Gastrocnemius medialis (tissue), 4 donors: Measurements from ENCODE around the gene OMD. TPM values are rescaled to one million over a fixed set of nuclear protein-coding genes. Genes with fewer than 3 reads are reported as not detected.
A peak's percentile ranks its signal among the peaks of the same experiment; 100 is the strongest.

Source experiments
- ATAC-seq, 2 donors: fragments of 150-250 bp; one replicate each; pipeline ENCODE4 v1.9.1; 2016
- DNase-seq, 2 donors: peaks; one replicate each; pipeline ENCODE4 v3.0.0-alpha.2; 2019
- H3K27ac ChIP-seq, 4 donors: fragments of 200-600 bp; sonication (generic); 1 replicate in 1 of 4; 2 replicates in 3 of 4; pipeline ENCODE4 v1.5.1; 2016 to 2018; ENCODE audit warnings: mild to moderate bottlenecking in 2 of 4, moderate library complexity in 1 of 4
- H3K27me3 ChIP-seq, 3 donors: fragments of 200-600 bp; sonication (generic) in 2 of 3; 1 replicate in 1 of 3; 2 replicates in 2 of 3; pipeline versions ENCODE4 v1.5.1 to v1.6.0; 2016 to 2019; ENCODE audit warnings: mild to moderate bottlenecking in 1 of 3, moderate library complexity in 1 of 3
- H3K36me3 ChIP-seq, 2 donors: fragments of 200-600 bp; sonication (generic) in 1 of 2; one replicate each; pipeline ENCODE4 v1.5.1; 2017 to 2018
- H3K4me1 ChIP-seq, 2 donors: fragments of 200-600 bp; sonication (generic) in 1 of 2; one replicate each; pipeline ENCODE4 v1.5.1; 2016 to 2017; ENCODE audit warnings: mild to moderate bottlenecking in 2 of 2
- H3K4me3 ChIP-seq, 4 donors: fragments of 200-600 bp; sonication (generic) in 3 of 4; 1 replicate in 1 of 4; 2 replicates in 3 of 4; pipeline ENCODE4 v1.5.1; 2016 to 2019; ENCODE audit warnings: mild to moderate bottlenecking in 2 of 4
- H3K9me3 ChIP-seq, 3 donors: fragments of 200-600 bp; sonication (generic) in 2 of 3; 1 replicate in 1 of 3; 2 replicates in 2 of 3; pipeline ENCODE4 v1.5.1; 2016 to 2019
- CTCF ChIP-seq, 5 experiments: fragments of 450-650 bp in 3 of 5; fragments of 200-600 bp in 2 of 5; sonication (generic) in 2 of 5; IDR thresholded peaks in 4 of 5; conservative IDR thresholded peaks in 1 of 5; 1 replicate in 4 of 5; 2 replicates in 1 of 5; pipeline ENCODE4 v1.5.1; 2016 to 2019; ENCODE audit warnings: antibody characterized with exemption in 5 of 5, mild to moderate bottlenecking in 3 of 5, moderate library complexity in 3 of 5
- POLR2A ChIP-seq, 2 donors: fragments of 450-650 bp; IDR thresholded peaks; one replicate each; pipeline ENCODE4 v1.6.1; 2017; ENCODE audit warnings: antibody characterized with exemption in 2 of 2, mild to moderate bottlenecking in 2 of 2, moderate library complexity in 2 of 2
- in situ Hi-C, 4 donors: fragments of 200-750 bp; cut with MboI; loops; one replicate each; pipeline versions ENCODE4 v1.15.0 to v1.8.0; 2017; ENCODE audit warnings: low sequenced_read_pairs in 4 of 4
- intact Hi-C: fragments of 100-400 bp; cut with DNase I; formaldehyde crosslinking; loops from one replicate; pipeline ENCODE4 v1.15.1; 2023; ENCODE audit warnings: low total_unique reads
- total RNA-seq, 4 donors: library from RNA; depleted of rRNA; stranded (reverse); fragments of >200 nt; gene quantifications; one replicate each; pipeline versions ENCODE4 v1.1.0 to v1.2.3, GENCODE V29; 2016

Gene OMD
- 1 to 10 TPM; 1.2 to 4.0 (median 1.9) TPM for total RNA-seq

GRCh38 chr9:92424340-92424739 lies at the start of gene OMD:
Gene OMD, minus strand, starts transcription at chr9:92424471. Its CDS starts 6,913 bp downstream, at chr9:92417558.
- ATAC-seq (no peak), DNase-seq (no peak)
- Histone ChIP-seq H3K9me3 (no peaks in the 10 kb centered on the region), H3K36me3 (no peaks in the 10 kb centered on the region), H3K4me3 (peak within 1 kb of the TSS in 3 of 4 donors; percentile 17 to 31 (median 19)), H3K4me1 (no peaks in the 10 kb centered on the region), H3K27ac (peak within 1 kb of the TSS in 1 of 4 donors; percentile 29), H3K27me3 (no peaks in the 10 kb centered on the region)
- TF ChIP-seq CTCF (IDR thresholded peaks at IDR 0.05 in 4 of 5, conservative IDR thresholded peaks at IDR 0.05 in 1 of 5) = no peak
- TF ChIP-seq POLR2A (IDR thresholded peaks at IDR 0.05) = no peak
- in situ Hi-C loops (no loop called here), intact Hi-C loops (no loop called here)

GRCh38 chr9:92468206-92468605 lies 43.9 kb upstream of the OMD start:
- H3K9me3 ChIP-seq = no peaks in the 10 kb centered on the region
- H3K36me3 ChIP-seq = no peaks in the 10 kb centered on the region
- DNase-seq = no peak
- peaks cover 7 to 11% of the 10 kb centered on the region in 2 donors for H3K4me1 ChIP-seq
- no peak for TF ChIP-seq CTCF (IDR thresholded peaks at IDR 0.05 in 4 of 5, conservative IDR thresholded peaks at IDR 0.05 in 1 of 5)
- TF ChIP-seq POLR2A (IDR thresholded peaks at IDR 0.05) = no peak
- H3K27me3 ChIP-seq = no peaks in the 10 kb centered on the region
- intact Hi-C loops (no loop called here), in situ Hi-C loops (loop anchor here in 1 of 4 donors (25.0 kb wide), 1 partner anchor 169 kb away; no protein-coding TSS in a partner anchor)
- H3K27ac ChIP-seq = no peak overlapping the region
- ATAC-seq = no peak
- H3K4me3 ChIP-seq = no peak overlapping the region

- no peaks in the 10 kb centered on the region for H3K36me3 ChIP-seq
- no peak for DNase-seq
- H3K27me3 ChIP-seq = no peaks in the 10 kb centered on the region
- no peak for ATAC-seq
- H3K4me1 ChIP-seq = peaks cover 7 to 11% of the 10 kb centered on the region in 2 donors
- H3K9me3 ChIP-seq = no peaks in the 10 kb centered on the region
- TF ChIP-seq POLR2A (IDR thresholded peaks at IDR 0.05) (no peak), CTCF (IDR thresholded peaks at IDR 0.05 in 4 of 5, conservative IDR thresholded peaks at IDR 0.05 in 1 of 5) (no peak)
- no peak overlapping the region for H3K4me3 ChIP-seq
- intact Hi-C loops = no loop called here
- H3K27ac ChIP-seq = no peak overlapping the region
- in situ Hi-C loops = loop anchor here in 1 of 4 donors (25.0 kb wide), 1 partner anchor 170 kb away; no protein-coding TSS in a partner anchor
Observed at GRCh38 chr9:92467511-92467910, 43.2 kb upstream of the OMD start.

GRCh38 chr9:92467041-92467440 lies 42.8 kb upstream of the OMD start:
- intact Hi-C loops (no loop called here), in situ Hi-C loops (loop anchor here in 1 of 4 donors (25.0 kb wide), 1 partner anchor 170 kb away; no protein-coding TSS in a partner anchor)
- Histone ChIP-seq H3K4me1 (peaks cover 7 to 11% of the 10 kb centered on the region in 2 donors), H3K27me3 (no peaks in the 10 kb centered on the region), H3K36me3 (no peaks in the 10 kb centered on the region), H3K27ac (no peak overlapping the region), H3K4me3 (no peak overlapping the region), H3K9me3 (no peaks in the 10 kb centered on the region)
- TF ChIP-seq CTCF (IDR thresholded peaks at IDR 0.05 in 4 of 5, conservative IDR thresholded peaks at IDR 0.05 in 1 of 5) = no peak
- TF ChIP-seq POLR2A (IDR thresholded peaks at IDR 0.05) = no peak
- ATAC-seq = no peak
- no peak for DNase-seq

GRCh38 chr9:92463984-92464383 lies 39.7 kb upstream of the OMD start:
- no peaks in the 10 kb centered on the region for H3K36me3 ChIP-seq
- in situ Hi-C loops = loop anchor here in 1 of 4 donors (25.0 kb wide), 1 partner anchor 173 kb away; no protein-coding TSS in a partner anchor

More at GRCh38 chr9:92463984-92464383, 39.7 kb upstream of the OMD start:
- no peak for DNase-seq
- peak overlapping the region; percentile 21 to 53 (median 44) for H3K27ac ChIP-seq
- no peak overlapping the region for H3K4me3 ChIP-seq
- ATAC-seq = peak; percentile 94 to 96
- TF ChIP-seq CTCF (IDR thresholded peaks at IDR 0.05 in 4 of 5, conservative IDR thresholded peaks at IDR 0.05 in 1 of 5) (no peak), POLR2A (IDR thresholded peaks at IDR 0.05) (no peak)
- no peaks in the 10 kb centered on the region for H3K27me3 ChIP-seq
- intact Hi-C loops = no loop called here
- H3K4me1 ChIP-seq = peaks cover 7 to 11% of the 10 kb centered on the region in 2 donors
- H3K9me3 ChIP-seq = no peaks in the 10 kb centered on the region
